ENCODE data around the gene CCDC73. TPM values are rescaled to one million over a fixed set of nuclear protein-coding genes. Genes with fewer than 3 reads are reported as not detected.
"Not testable (repeated sequence)": the region's sequence is repeated elsewhere in the genome, so short reads cannot be mapped to it uniquely, and the experiment has no call there.

Gene CCDC73
- total RNA-seq, 1 donor from 2014 or later: not detected

GRCh38 chr11:32729976-32730375 lies 64.5 kb downstream of the CCDC73 start:
- H3K4me1 Mint-ChIP-seq: no peaks in the 10 kb centered on the region
- H3K4me3 Mint-ChIP-seq: no peak overlapping the region
- H3K27ac Mint-ChIP-seq (ENCODE audit: unreplicated experiment): no peak overlapping the region
- peaks cover 11% of the 10 kb centered on the region for H3K27me3 Mint-ChIP-seq (ENCODE audit: low read depth)
- H3K36me3 Mint-ChIP-seq (ENCODE audit: low read depth): peaks cover 2% of the 10 kb centered on the region
- H3K9me3 Mint-ChIP-seq: peaks cover 6% of the 10 kb centered on the region
- TF ChIP-seq CTCF (conservative IDR thresholded peaks at IDR 0.05): no peak
- no peak for DNase-seq (ENCODE audit: low read depth, low spot score)

GRCh38 chr11:32723332-32723731 lies 71.1 kb downstream of the CCDC73 start:
- no peaks in the 10 kb centered on the region for H3K9me3 Mint-ChIP-seq
- no peaks in the 10 kb centered on the region for H3K36me3 Mint-ChIP-seq (ENCODE audit: low read depth)
- H3K27me3 Mint-ChIP-seq (ENCODE audit: low read depth): peaks cover 10% of the 10 kb centered on the region

GRCh38 chr11:32722255-32722654 lies 72.2 kb downstream of the CCDC73 start:
- H3K36me3 Mint-ChIP-seq (ENCODE audit: low read depth): no peaks in the 10 kb centered on the region
- no peak for TF ChIP-seq CTCF (conservative IDR thresholded peaks at IDR 0.05)

More at GRCh38 chr11:32723332-32723731, 71.1 kb downstream of the CCDC73 start:
- TF ChIP-seq CTCF (conservative IDR thresholded peaks at IDR 0.05): no peak
- H3K27ac Mint-ChIP-seq (ENCODE audit: unreplicated experiment): no peak overlapping the region
- H3K4me1 Mint-ChIP-seq: no peaks in the 10 kb centered on the region
- DNase-seq (ENCODE audit: low read depth, low spot score): no peak
- no peak overlapping the region for H3K4me3 Mint-ChIP-seq

GRCh38 chr11:32713496-32713895 lies 81.0 kb downstream of the CCDC73 start:
- DNase-seq (ENCODE audit: low read depth, low spot score): no peak
- H3K36me3 Mint-ChIP-seq (ENCODE audit: low read depth): no peaks in the 10 kb centered on the region

More at GRCh38 chr11:32722255-32722654, 72.2 kb downstream of the CCDC73 start:
- H3K9me3 Mint-ChIP-seq: no peaks in the 10 kb centered on the region
- no peak for DNase-seq (ENCODE audit: low read depth, low spot score)
- H3K27ac Mint-ChIP-seq (ENCODE audit: unreplicated experiment): no peak overlapping the region
- no peaks in the 10 kb centered on the region for H3K4me1 Mint-ChIP-seq
- H3K4me3 Mint-ChIP-seq: no peak overlapping the region
- peaks cover 10% of the 10 kb centered on the region for H3K27me3 Mint-ChIP-seq (ENCODE audit: low read depth)

GRCh38 chr11:32708978-32709377 lies 85.5 kb downstream of the CCDC73 start:
- H3K36me3 Mint-ChIP-seq (ENCODE audit: low read depth); H3K9me3 Mint-ChIP-seq; DNase-seq (ENCODE audit: low read depth, low spot score); H3K4me1 Mint-ChIP-seq; H3K27ac Mint-ChIP-seq (ENCODE audit: unreplicated experiment); H3K4me3 Mint-ChIP-seq: not testable (repeated sequence)
- H3K27me3 Mint-ChIP-seq (ENCODE audit: low read depth): peaks cover 26% of the 10 kb centered on the region

More at GRCh38 chr11:32713496-32713895, 81.0 kb downstream of the CCDC73 start:
- peaks cover 26% of the 10 kb centered on the region for H3K27me3 Mint-ChIP-seq (ENCODE audit: low read depth)
- no peaks in the 10 kb centered on the region for H3K4me1 Mint-ChIP-seq
- TF ChIP-seq CTCF (conservative IDR thresholded peaks at IDR 0.05): peak; percentile 57
- H3K27ac Mint-ChIP-seq (ENCODE audit: unreplicated experiment): no peak overlapping the region
- no peaks in the 10 kb centered on the region for H3K9me3 Mint-ChIP-seq
- H3K4me3 Mint-ChIP-seq: no peak overlapping the region

- peaks cover 3% of the 10 kb centered on the region for H3K9me3 Mint-ChIP-seq
- no peak for TF ChIP-seq CTCF (conservative IDR thresholded peaks at IDR 0.05)
- no peak overlapping the region for H3K4me3 Mint-ChIP-seq
- H3K4me1 Mint-ChIP-seq: no peaks in the 10 kb centered on the region
- peaks cover 17% of the 10 kb centered on the region for H3K27me3 Mint-ChIP-seq (ENCODE audit: low read depth)
- no peaks in the 10 kb centered on the region for H3K36me3 Mint-ChIP-seq (ENCODE audit: low read depth)
- DNase-seq (ENCODE audit: low read depth, low spot score): no peak
- no peak overlapping the region for H3K27ac Mint-ChIP-seq (ENCODE audit: unreplicated experiment)
Measured at GRCh38 chr11:32706985-32707741, 87.3 kb downstream of the CCDC73 start.

Data from neural crest cell (in vitro differentiated cells).